Stimulated activated CD8-positive, alpha-beta memory T cell treated with anti-CD3 and anti-CD28 coated beads, Interleukin-12 subunit alpha, Interleukin-12 subunit beta, amount 100 ng/mL, for 24 hours (primary cell): ENCODE data around the gene KAT6B.
"Not testable (repeated sequence)": the region's sequence is repeated elsewhere in the genome, so short reads cannot be mapped to it uniquely, and the experiment has no call there.

ENCODE experiments used
- DNase-seq: peaks from one replicate; pipeline ENCODE4 v3.0.0-alpha.2; 2020; ENCODE audit errors: extremely low read depth

Gene KAT6B

GRCh38 chr10:75035975-75036708, 209.7 kb downstream of the KAT6B start:
- DNase-seq = no peak

GRCh38 chr10:75037171-75038153, 211.1 kb downstream of the KAT6B start:
- no peak for DNase-seq

- DNase-seq = no peak
Measured at GRCh38 chr10:75038335-75038734, 211.9 kb downstream of the KAT6B start.

GRCh38 chr10:75040576-75040975, 214.2 kb downstream of the KAT6B start:
- no peak for DNase-seq

- DNase-seq = no peak
Measured at GRCh38 chr10:75042292-75042974, 216.0 kb downstream of the KAT6B start.

GRCh38 chr10:75043256-75044131, 217.1 kb downstream of the KAT6B start:
- no peak for DNase-seq

GRCh38 chr10:75048669-75049098, 222.3 kb downstream of the KAT6B start:
- no peak for DNase-seq

GRCh38 chr10:75049316-75050148, 223.1 kb downstream of the KAT6B start:
- no peak for DNase-seq

GRCh38 chr10:75050149-75050919, 223.9 kb downstream of the KAT6B start:
- DNase-seq = no peak

- DNase-seq = no peak
Measured at GRCh38 chr10:75051308-75051707, 224.9 kb downstream of the KAT6B start.

GRCh38 chr10:75055896-75056406, 229.6 kb downstream of the KAT6B start:
- DNase-seq = not testable (repeated sequence)

GRCh38 chr10:75057680-75058079, 231.3 kb downstream of the KAT6B start:
- DNase-seq = no peak

- DNase-seq = no peak
Measured at GRCh38 chr10:75058161-75058560, 231.8 kb downstream of the KAT6B start.

- no peak for DNase-seq
Measured at GRCh38 chr10:75061709-75062505, 235.5 kb downstream of the KAT6B start.

- DNase-seq = no peak
Measured at GRCh38 chr10:75062506-75063299, 236.3 kb downstream of the KAT6B start.

GRCh38 chr10:75063461-75064230, 237.2 kb downstream of the KAT6B start:
- DNase-seq = no peak

- DNase-seq = no peak
Measured at GRCh38 chr10:75065076-75065475, 238.7 kb downstream of the KAT6B start.
